ENCODE measurements around the gene SEMA3C.

DNA sequence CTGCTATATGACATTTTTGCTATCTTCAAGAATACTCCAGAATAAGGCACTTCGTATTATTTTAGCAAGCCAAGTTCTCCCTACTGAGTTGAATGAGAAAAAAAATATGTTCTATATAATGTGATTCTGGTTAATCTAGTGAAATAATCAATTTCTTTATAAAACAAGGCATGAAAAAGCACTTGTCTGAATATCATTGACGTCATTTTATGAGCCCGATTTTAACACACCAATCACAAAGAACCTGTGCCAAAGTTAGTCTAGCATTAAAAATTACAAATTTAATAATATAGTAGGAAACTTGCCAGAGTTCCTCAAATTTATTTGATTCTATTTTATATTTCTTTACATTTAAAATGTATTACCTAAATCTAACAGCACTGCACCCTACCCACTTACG, 155.1 kb downstream of the SEMA3C start:
- TF ChIP-seq, protein P1, sequence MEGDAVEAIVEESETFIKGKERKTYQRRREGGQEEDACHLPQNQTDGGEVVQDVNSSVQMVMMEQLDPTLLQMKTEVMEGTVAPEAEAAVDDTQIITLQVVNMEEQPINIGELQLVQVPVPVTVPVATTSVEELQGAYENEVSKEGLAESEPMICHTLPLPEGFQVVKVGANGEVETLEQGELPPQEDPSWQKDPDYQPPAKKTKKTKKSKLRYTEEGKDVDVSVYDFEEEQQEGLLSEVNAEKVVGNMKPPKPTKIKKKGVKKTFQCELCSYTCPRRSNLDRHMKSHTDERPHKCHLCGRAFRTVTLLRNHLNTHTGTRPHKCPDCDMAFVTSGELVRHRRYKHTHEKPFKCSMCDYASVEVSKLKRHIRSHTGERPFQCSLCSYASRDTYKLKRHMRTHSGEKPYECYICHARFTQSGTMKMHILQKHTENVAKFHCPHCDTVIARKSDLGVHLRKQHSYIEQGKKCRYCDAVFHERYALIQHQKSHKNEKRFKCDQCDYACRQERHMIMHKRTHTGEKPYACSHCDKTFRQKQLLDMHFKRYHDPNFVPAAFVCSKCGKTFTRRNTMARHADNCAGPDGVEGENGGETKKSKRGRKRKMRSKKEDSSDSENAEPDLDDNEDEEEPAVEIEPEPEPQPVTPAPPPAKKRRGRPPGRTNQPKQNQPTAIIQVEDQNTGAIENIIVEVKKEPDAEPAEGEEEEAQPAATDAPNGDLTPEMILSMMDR (IDR thresholded peaks at IDR 0.05): no peak
- TF ChIP-seq, protein P2, sequence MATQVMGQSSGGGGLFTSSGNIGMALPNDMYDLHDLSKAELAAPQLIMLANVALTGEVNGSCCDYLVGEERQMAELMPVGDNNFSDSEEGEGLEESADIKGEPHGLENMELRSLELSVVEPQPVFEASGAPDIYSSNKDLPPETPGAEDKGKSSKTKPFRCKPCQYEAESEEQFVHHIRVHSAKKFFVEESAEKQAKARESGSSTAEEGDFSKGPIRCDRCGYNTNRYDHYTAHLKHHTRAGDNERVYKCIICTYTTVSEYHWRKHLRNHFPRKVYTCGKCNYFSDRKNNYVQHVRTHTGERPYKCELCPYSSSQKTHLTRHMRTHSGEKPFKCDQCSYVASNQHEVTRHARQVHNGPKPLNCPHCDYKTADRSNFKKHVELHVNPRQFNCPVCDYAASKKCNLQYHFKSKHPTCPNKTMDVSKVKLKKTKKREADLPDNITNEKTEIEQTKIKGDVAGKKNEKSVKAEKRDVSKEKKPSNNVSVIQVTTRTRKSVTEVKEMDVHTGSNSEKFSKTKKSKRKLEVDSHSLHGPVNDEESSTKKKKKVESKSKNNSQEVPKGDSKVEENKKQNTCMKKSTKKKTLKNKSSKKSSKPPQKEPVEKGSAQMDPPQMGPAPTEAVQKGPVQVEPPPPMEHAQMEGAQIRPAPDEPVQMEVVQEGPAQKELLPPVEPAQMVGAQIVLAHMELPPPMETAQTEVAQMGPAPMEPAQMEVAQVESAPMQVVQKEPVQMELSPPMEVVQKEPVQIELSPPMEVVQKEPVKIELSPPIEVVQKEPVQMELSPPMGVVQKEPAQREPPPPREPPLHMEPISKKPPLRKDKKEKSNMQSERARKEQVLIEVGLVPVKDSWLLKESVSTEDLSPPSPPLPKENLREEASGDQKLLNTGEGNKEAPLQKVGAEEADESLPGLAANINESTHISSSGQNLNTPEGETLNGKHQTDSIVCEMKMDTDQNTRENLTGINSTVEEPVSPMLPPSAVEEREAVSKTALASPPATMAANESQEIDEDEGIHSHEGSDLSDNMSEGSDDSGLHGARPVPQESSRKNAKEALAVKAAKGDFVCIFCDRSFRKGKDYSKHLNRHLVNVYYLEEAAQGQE (IDR thresholded peaks at IDR 0.05; ENCODE audit: insufficient read depth in 1 of 2, low read depth in 2 of 2, low read length in 1 of 2): no peak
- TF ChIP-seq POLR2AphosphoS5 (IDR thresholded peaks at IDR 0.05; ENCODE audit: low read depth, low read length): no peak
- no peak for TF ChIP-seq SIN3A (IDR thresholded peaks at IDR 0.05; ENCODE audit: borderline replicate concordance, insufficient read depth, low read depth, low read length)

Measured in Panc1 (cell line).